C4-2B (cell line): Measurements from ENCODE around the gene GFOD2.

Source experiments
- H3K27ac ChIP-seq: fragments of 450-650 bp; 2 replicates; pipeline ENCODE4 v1.5.1; 2017
- ZFX ChIP-seq: fragments of 450-650 bp; IDR thresholded peaks from 2 replicates; pipeline ENCODE4 v1.6.1; 2017
- TF ChIP-seq, protein P1 (sequence below): fragments of 450-650 bp; conservative IDR thresholded peaks from 2 replicates; pipeline ENCODE4 v1.5.1; 2017; ENCODE audit warnings: mild to moderate bottlenecking

GFOD2 gene

GRCh38 chr16:67683767-67684166 is 35.3 kb downstream of the GFOD2 start:
- TF ChIP-seq, protein P1, sequence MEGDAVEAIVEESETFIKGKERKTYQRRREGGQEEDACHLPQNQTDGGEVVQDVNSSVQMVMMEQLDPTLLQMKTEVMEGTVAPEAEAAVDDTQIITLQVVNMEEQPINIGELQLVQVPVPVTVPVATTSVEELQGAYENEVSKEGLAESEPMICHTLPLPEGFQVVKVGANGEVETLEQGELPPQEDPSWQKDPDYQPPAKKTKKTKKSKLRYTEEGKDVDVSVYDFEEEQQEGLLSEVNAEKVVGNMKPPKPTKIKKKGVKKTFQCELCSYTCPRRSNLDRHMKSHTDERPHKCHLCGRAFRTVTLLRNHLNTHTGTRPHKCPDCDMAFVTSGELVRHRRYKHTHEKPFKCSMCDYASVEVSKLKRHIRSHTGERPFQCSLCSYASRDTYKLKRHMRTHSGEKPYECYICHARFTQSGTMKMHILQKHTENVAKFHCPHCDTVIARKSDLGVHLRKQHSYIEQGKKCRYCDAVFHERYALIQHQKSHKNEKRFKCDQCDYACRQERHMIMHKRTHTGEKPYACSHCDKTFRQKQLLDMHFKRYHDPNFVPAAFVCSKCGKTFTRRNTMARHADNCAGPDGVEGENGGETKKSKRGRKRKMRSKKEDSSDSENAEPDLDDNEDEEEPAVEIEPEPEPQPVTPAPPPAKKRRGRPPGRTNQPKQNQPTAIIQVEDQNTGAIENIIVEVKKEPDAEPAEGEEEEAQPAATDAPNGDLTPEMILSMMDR = no peak
- no peak for TF ChIP-seq ZFX
- no peak overlapping the region; the same call in 1 of the 2 replicates for H3K27ac ChIP-seq

GRCh38 chr16:67679935-67680897 is 38.9 kb downstream of the GFOD2 start:
- TF ChIP-seq, protein P1 = no peak
- no peak for TF ChIP-seq ZFX
- peak overlapping the region; percentile 86; the same call in 1 of the 2 replicates for H3K27ac ChIP-seq

GRCh38 chr16:67678354-67679023 is 40.6 kb downstream of the GFOD2 start:
- TF ChIP-seq ZFX = no peak
- TF ChIP-seq, protein P1 = no peak
- peak overlapping the region; percentile 86 for H3K27ac ChIP-seq

GRCh38 chr16:67677712-67678111 is 41.4 kb downstream of the GFOD2 start:
- TF ChIP-seq, protein P1 = no peak
- no peak for TF ChIP-seq ZFX
- H3K27ac ChIP-seq = peak overlapping the region; percentile 86

GRCh38 chr16:67676939-67677338 is 42.2 kb downstream of the GFOD2 start:
- peak overlapping the region; percentile 86 for H3K27ac ChIP-seq
- TF ChIP-seq ZFX = no peak
- TF ChIP-seq, protein P1 = no peak

DNA sequence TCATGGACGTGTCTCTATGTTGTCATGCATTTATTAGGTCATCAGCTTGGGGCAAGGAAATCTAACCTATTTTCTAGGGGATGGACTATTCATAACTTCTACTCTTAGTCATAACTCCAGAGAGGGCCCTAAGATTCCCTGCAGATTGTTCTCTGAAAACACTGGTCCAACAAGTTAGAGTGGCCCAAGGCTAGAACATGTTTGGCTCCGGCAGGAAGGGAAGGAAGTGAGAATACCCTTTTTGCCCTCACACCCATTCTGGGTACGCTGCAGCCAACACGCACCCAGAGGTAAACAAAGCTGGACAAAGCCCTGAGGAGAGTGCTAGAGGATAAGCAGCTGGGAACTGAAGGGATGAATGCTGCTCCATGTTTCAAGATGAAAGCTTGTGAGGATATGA is 42.6 kb downstream of the GFOD2 start:
- H3K27ac ChIP-seq = peak overlapping the region; percentile 86
- TF ChIP-seq, protein P1 = no peak
- TF ChIP-seq ZFX = no peak

GRCh38 chr16:67675999-67676398 is 43.1 kb downstream of the GFOD2 start:
- H3K27ac ChIP-seq = peak overlapping the region; percentile 86
- TF ChIP-seq ZFX = no peak
- TF ChIP-seq, protein P1 = no peak
